AG09309 (cell line): ENCODE measurements around the gene SPN.
"Not testable (repeated sequence)": the region's sequence is repeated elsewhere in the genome, so short reads cannot be mapped to it uniquely, and the experiment has no call there.

Source experiments
- DNase-seq: peaks from one replicate; pipeline ENCODE4 v3.0.0-alpha.2; 2010; ENCODE audit warnings: low read depth
- H3K4me3 ChIP-seq: 2 replicates; pipeline ENCODE4 v1.5.1; 2011; ENCODE audit warnings: mild to moderate bottlenecking, low read depth, low read length, moderate library complexity; ENCODE audit not compliant: control insufficient read depth
- TF ChIP-seq, protein P1 (sequence below): IDR thresholded peaks from 2 replicates; pipeline ENCODE4 v1.5.1; 2011; ENCODE audit warnings: mild to moderate bottlenecking, low read depth, low read length, inconsistent platforms; ENCODE audit not compliant: insufficient read depth, control insufficient read depth; ENCODE audit errors: missing control alignments

SPN gene

DNA sequence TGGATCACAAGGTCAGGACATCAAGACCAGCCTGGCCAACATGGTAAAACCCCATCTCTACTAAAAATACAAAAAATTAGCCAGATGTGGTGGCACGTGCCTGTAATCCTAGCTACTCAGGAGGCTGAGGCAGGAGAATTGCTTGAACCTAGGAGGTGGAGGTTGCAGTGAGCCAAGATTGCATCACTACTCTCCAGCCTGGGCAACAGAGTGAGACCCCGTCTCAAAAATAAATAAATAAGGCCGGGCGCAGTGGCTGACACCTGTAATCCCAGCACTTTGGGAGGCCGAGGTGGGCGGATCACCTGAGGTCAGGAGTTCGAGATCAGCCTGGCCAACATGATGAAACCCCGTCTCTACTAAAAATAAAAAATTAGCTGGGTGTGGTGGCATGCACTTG lies 24.3 kb upstream of the SPN start:
- DNase-seq, H3K4me3 ChIP-seq: not testable (repeated sequence)

DNA sequence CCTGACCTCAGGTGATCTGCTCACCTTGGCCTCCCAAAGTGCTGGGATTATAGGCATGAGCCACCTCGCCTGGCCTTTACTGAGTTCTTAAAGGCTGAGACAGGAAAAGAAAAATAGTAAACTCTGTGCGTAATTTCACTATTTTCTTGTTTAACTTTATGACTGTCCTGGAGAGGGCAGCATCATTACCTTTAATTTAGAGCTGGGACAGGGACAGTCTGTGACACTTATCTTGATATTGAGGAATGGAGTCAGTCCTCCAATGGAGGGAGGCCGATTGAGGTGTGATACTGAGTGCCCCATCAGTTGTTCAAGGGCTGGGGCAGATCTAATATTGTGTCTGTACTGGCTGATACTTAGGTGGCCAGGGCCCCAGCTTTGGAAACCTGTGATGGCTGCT lies 21.5 kb upstream of the SPN start:
- no peak for DNase-seq
- TF ChIP-seq, protein P1, sequence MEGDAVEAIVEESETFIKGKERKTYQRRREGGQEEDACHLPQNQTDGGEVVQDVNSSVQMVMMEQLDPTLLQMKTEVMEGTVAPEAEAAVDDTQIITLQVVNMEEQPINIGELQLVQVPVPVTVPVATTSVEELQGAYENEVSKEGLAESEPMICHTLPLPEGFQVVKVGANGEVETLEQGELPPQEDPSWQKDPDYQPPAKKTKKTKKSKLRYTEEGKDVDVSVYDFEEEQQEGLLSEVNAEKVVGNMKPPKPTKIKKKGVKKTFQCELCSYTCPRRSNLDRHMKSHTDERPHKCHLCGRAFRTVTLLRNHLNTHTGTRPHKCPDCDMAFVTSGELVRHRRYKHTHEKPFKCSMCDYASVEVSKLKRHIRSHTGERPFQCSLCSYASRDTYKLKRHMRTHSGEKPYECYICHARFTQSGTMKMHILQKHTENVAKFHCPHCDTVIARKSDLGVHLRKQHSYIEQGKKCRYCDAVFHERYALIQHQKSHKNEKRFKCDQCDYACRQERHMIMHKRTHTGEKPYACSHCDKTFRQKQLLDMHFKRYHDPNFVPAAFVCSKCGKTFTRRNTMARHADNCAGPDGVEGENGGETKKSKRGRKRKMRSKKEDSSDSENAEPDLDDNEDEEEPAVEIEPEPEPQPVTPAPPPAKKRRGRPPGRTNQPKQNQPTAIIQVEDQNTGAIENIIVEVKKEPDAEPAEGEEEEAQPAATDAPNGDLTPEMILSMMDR: no peak
- no peak overlapping the region for H3K4me3 ChIP-seq

DNA sequence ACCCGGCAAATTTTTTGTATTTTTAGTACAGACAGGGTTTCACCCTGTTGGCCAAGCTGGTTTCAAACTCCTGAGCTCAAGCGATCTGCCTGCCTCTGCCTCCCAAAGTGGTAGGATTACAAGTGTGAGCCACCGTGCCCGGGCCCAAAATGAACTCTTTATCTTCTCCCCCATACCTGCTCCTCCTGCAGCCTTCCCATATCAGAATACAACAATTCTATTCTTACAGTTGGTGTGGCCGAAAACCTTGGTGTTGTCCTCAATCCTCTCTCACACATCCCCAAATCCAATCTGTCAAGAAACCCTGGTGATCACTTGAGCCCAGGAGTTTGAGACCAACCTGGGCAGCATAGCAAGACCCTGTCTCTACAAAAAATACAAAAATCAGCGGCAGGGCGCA lies 19.5 kb upstream of the SPN start:
- no peak overlapping the region for H3K4me3 ChIP-seq
- TF ChIP-seq, protein P1: no peak
- DNase-seq: no peak

DNA sequence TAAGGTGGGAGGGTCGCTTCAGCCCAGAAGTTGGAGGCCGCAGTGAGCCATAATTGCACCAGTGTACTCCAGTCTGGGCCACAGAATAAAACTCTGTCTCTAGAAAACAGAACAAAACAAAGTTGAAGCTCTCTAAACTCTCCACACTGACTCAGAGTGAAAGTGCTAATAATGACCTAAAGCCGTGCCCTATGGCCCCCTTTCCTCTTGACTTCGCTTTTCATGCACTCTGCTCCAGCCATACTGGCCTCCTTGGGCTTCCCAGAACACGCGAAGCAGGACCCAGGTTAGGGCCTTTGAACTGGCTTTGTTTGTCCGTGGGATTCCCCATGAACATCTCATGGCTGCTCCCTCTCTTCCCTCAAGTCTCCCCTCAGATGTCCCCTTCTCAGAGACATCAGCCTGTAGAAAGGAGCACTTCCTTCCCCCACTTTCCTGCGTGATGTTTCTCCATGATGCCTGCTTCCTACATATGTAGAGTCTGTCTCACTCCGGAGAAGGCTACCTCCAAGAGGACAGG lies 18.6 kb upstream of the SPN start:
- DNase-seq: no peak
- no peak overlapping the region for H3K4me3 ChIP-seq
- TF ChIP-seq, protein P1: no peak

DNA sequence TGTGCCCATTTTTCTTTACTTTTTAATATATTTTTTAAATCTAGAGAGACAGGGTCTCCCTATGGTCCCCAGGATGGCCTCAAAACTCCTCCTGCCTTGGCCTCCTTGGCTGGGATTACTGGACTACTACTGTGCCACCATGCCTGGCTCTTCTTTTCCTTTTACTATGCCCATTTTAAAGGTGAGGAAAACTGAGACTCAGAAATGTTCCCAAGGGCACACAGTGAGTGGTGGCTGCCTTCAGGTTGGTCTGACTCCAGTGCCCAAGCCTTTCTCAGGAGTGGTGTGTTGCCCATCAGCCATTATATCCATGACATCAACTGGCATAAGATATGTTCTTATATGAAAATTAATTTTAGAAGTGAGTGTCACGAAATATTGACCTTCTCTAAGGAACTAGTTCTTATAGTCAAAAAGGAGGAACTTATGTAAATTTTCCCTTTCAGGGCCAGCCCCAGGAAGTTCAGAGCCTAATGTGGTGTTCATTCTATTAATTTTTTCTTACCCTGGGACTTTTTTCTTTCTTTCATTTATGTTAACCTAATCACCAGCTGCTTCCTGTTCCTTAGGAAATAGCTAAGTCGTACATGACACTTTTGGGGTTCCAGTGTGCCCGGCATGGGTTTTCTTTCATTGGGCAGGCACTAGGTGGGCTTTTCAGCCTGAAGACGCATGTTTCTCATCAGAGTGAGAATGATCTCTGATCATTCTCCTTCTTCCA lies 17.9 kb upstream of the SPN start:
- no peak overlapping the region for H3K4me3 ChIP-seq
- TF ChIP-seq, protein P1: no peak
- no peak for DNase-seq

DNA sequence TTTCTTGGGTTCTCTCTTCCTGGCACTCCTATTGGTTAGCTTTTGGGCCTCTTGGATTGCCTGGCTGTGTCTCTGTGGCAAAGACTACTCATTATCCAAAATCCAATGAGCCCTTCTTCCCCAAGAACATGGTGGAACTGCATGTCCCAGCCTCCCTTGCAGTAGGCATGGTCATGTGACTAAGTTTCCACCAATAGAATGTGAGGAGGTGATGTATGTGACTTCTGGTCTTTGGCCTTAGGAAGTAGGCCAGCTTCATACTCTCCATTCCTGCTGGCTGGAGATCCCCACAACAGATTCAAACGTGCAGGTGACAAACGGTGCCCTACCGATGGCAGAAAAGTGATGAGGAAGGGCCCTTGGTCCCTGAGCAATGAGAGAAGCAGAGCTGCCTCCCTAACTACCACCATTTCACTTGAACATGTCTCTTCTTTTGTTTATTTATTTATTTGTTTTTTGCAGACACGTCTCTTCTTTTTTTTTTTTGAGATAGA lies 17.3 kb upstream of the SPN start:
- DNase-seq: no peak
- TF ChIP-seq, protein P1: no peak
- H3K4me3 ChIP-seq: no peak overlapping the region

DNA sequence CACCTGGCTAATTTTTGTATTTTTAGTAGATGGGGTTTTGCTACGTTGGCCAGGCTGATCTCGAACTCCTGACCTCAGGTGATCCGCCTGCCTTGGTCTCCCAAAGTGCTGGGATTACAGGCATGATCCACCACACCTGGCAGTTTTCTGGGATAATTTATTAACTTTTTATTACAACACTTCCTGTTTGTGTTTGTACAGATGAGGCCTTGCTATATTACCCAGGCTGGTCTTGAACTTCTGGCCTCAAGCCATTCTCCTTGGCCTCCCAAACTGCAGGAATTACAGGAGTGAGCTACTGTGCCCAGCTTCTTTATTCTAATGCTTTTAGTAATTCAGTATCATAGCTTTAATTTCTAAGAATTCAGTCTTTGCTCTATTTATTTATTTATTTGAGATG lies 16.1 kb upstream of the SPN start:
- H3K4me3 ChIP-seq: no peak overlapping the region
- DNase-seq: no peak
- TF ChIP-seq, protein P1: no peak
